KG1 (cell line): ENCODE results near the gene C15orf62.

Experiments used
- DNase-seq: peaks from one replicate; lab custom pipeline; 2025; lab: John Stamatoyannopoulos, UW

Gene C15orf62

GRCh38 chr15:40755812-40756208, 14.0 kb upstream of the C15orf62 start:
- DNase-seq, result peak; percentile 31

GRCh38 chr15:40756938-40757337, 12.8 kb upstream of the C15orf62 start:
- no peak for DNase-seq

- DNase-seq, result no peak
Observed at GRCh38 chr15:40759961-40760360, 9.8 kb upstream of the C15orf62 start.

- DNase-seq, result no peak
Observed at GRCh38 chr15:40762919-40763800, 6.6 kb upstream of the C15orf62 start.

GRCh38 chr15:40763801-40764628, 5.8 kb upstream of the C15orf62 start, which contains the start of gene GCHFR:
Gene GCHFR (plus strand): TSS chr15:40764068. CDS start chr15:40764181, 113 bp downstream.
- no peak for DNase-seq

- no peak for DNase-seq
Observed at GRCh38 chr15:40764629-40765103, 5.1 kb upstream of the C15orf62 start.

- DNase-seq, result no peak
Observed at GRCh38 chr15:40766194-40766815, 3.5 kb upstream of the C15orf62 start.

GRCh38 chr15:40766906-40767837, 2.6 kb upstream of the C15orf62 start:
- no peak for DNase-seq

- no peak for DNase-seq
Observed at GRCh38 chr15:40767838-40768500, 1.8 kb upstream of the C15orf62 start.

GRCh38 chr15:40768521-40769273, 1.1 kb upstream of the C15orf62 start:
- no peak for DNase-seq

GRCh38 chr15:40770147-40770721, 454 bp downstream of the C15orf62 start:
- DNase-seq, result no peak

- DNase-seq, result no peak
Observed at GRCh38 chr15:40771242-40771641, 1.5 kb downstream of the C15orf62 start.

- DNase-seq, result no peak
Observed at GRCh38 chr15:40772014-40772413, 2.2 kb downstream of the C15orf62 start.

GRCh38 chr15:40773496-40773895, 3.7 kb downstream of the C15orf62 start:
- no peak for DNase-seq

GRCh38 chr15:40773902-40774301, 4.1 kb downstream of the C15orf62 start:
- no peak for DNase-seq

- DNase-seq, result no peak
Observed at GRCh38 chr15:40775007-40775406, 5.2 kb downstream of the C15orf62 start.

GRCh38 chr15:40775740-40776536, 6.2 kb downstream of the C15orf62 start:
- DNase-seq, result no peak

- DNase-seq, result no peak
Observed at GRCh38 chr15:40776537-40777141, 6.9 kb downstream of the C15orf62 start.
